K562 (cell line): ENCODE data around the gene ALK. TPM values are rescaled to one million over a fixed set of nuclear protein-coding genes. Genes with fewer than 3 reads are reported as not detected.

Experiments
- ATAC-seq: fragments of 200-7000 bp; cut with Tn5 transposase; 3 replicates; pipeline ENCODE4 v1.9.1; 2020; ENCODE audit warnings: moderate library complexity
- BruUV-seq: library from RNA; stranded (reverse); fragments of 400-500 nt; replicated peaks from 2 replicates; lab custom pipeline; 2021; lab: Mats Ljungman, UMichigan
- CTCF ChIA-PET: fragments of 300-600 bp; formaldehyde crosslinking; extraction: SDS; loops from one replicate; lab custom pipeline; 2021; ENCODE audit warnings: low intra/inter-chr PET ratio; lab: Yijun Ruan, JAX
- POLR2A ChIA-PET: fragments of 300-600, 350-650 bp; sonication (Branson Sonifier 250); formaldehyde crosslinking; extraction: SDS; loops from one replicate; lab custom pipeline; 2021; ENCODE audit warnings: antibody characterized with exemption, inconsistent platforms; lab: Yijun Ruan, JAX
- DNase-seq, 4 experiments: peaks; one replicate each; pipeline versions ENCODE4 v3.0.0 to v3.0.0-alpha.2; 2011 to 2018; ENCODE audit warnings: low spot score in 3 of 4, mixed read lengths in 3 of 4; ENCODE audit errors: extremely low read depth in 1 of 4
- FAIRE-seq: peaks from 2 replicates; lab custom pipeline; 2011; peaks lifted over from hg19 to GRCh38; lab: Jason Lieb, UNC
- H2AFZ ChIP-seq: 2 replicates; pipeline ENCODE4 v1.6.0; 2011; ENCODE audit warnings: low read depth, low read length, control low read depth, inconsistent platforms
- H3K27ac ChIP-seq: fragments of 200-600 bp; 3 replicates; pipeline ENCODE4 v1.8.0; 2011; ENCODE audit warnings: low read depth, mild to moderate bottlenecking, control low read depth, inconsistent platforms, low read length, moderate library complexity, mixed read lengths; ENCODE audit errors: extremely low read depth
- H3K27me3 ChIP-seq, 2 experiments: fragments of 300-600 bp in 1 of 2; 2 replicates in 1 of 2; 3 replicates in 1 of 2; pipeline versions ENCODE4 v1.6.0 to v1.8.0; 2011; ENCODE audit warnings: inconsistent platforms in 2 of 2, low read length in 2 of 2, mild to moderate bottlenecking in 1 of 2, mixed read lengths in 1 of 2, moderate library complexity in 1 of 2; ENCODE audit not compliant: control insufficient read depth in 2 of 2, insufficient read depth in 2 of 2
- H3K36me3 ChIP-seq: fragments of 300-600 bp; 3 replicates; pipeline ENCODE4 v1.8.0; 2011; ENCODE audit warnings: mild to moderate bottlenecking, low read length, inconsistent platforms; ENCODE audit not compliant: control insufficient read depth, insufficient read depth
- H3K4me1 ChIP-seq, 2 experiments: fragments of 200-600 bp in 1 of 2; replicated peaks in 1 of 2; 2 replicates in 1 of 2; 3 replicates in 1 of 2; pipeline versions ENCODE4 v1.5.1 to v1.8.0; 2011; ENCODE audit warnings: inconsistent platforms in 2 of 2, low read length in 2 of 2, mild to moderate bottlenecking in 1 of 2, mixed read lengths in 1 of 2, moderate library complexity in 1 of 2; ENCODE audit not compliant: control insufficient read depth in 2 of 2, insufficient read depth in 2 of 2
- H3K4me2 ChIP-seq: 2 replicates; pipeline ENCODE4 v1.6.1; 2011; ENCODE audit warnings: low read length, control low read depth, inconsistent platforms, mixed read lengths; ENCODE audit not compliant: insufficient read depth
- H3K4me3 ChIP-seq: fragments of 200-600 bp; sonication (generic), shearing (Covaris generic); 2 replicates; pipeline ENCODE4 v1.5.1; 2016; ENCODE audit warnings: control low read depth, inconsistent platforms
- H3K79me2 ChIP-seq: fragments of 200-600 bp; 3 replicates; pipeline ENCODE4 v1.8.0; 2011; ENCODE audit warnings: low read length, inconsistent platforms; ENCODE audit not compliant: control insufficient read depth, insufficient read depth
- H3K9ac ChIP-seq, 2 experiments: 2 replicates each; pipeline versions ENCODE4 v1.6.0 to v1.6.1; 2011; ENCODE audit warnings: low read depth in 2 of 2, low read length in 2 of 2, control low read depth in 1 of 2, inconsistent platforms in 1 of 2, mild to moderate bottlenecking in 1 of 2, mixed read lengths in 1 of 2; ENCODE audit not compliant: insufficient read depth in 1 of 2
- H3K9me1 ChIP-seq: one replicate; pipeline ENCODE4 v1.6.0; 2011; ENCODE audit warnings: inconsistent platforms, mild to moderate bottlenecking, low read length, moderate library complexity; ENCODE audit not compliant: control insufficient read depth, insufficient read depth
- H3K9me3 ChIP-seq: replicated peaks from 2 replicates; pipeline ENCODE4 v1.5.1; 2011; ENCODE audit warnings: low read depth, low read length, inconsistent platforms; ENCODE audit not compliant: control insufficient read depth, insufficient read depth
- H4K20me1 ChIP-seq: replicated peaks from 2 replicates; pipeline ENCODE4 v1.6.1; 2011; ENCODE audit warnings: low read length, inconsistent platforms, mixed read lengths; ENCODE audit not compliant: control insufficient read depth, insufficient read depth
- DIDO1 ChIP-seq: fragments of 450-650 bp; IDR thresholded peaks from 2 replicates; pipeline ENCODE4 v1.6.1; 2016; ENCODE audit warnings: low read depth, missing biosample characterization, missing genetic modification characterization
- EGR1 ChIP-seq: fragments of 450-650 bp; conservative IDR thresholded peaks from 2 replicates; pipeline ENCODE4 v1.6.1; 2017; ENCODE audit warnings: mild to moderate bottlenecking
- ETV1 ChIP-seq: fragments of 450-650 bp; conservative IDR thresholded peaks from 2 replicates; pipeline ENCODE4 v1.6.1; 2016; ENCODE audit warnings: missing genetic modification characterization, control low read depth, low read depth, missing compliant biosample characterization
- MAFF ChIP-seq: IDR thresholded peaks from 2 replicates; pipeline ENCODE4 v1.6.1; 2012; ENCODE audit warnings: low read length, improper control_type of control experiment
- MAFK ChIP-seq: IDR thresholded peaks from 2 replicates; pipeline ENCODE4 v1.6.1; 2011; ENCODE audit warnings: low read length, improper control_type of control experiment
- MTA1 ChIP-seq: fragments of 450-650 bp; IDR thresholded peaks from 2 replicates; pipeline ENCODE4 v1.6.1; 2017; ENCODE audit warnings: borderline replicate concordance
- PKNOX1 ChIP-seq: fragments of 450-650 bp; IDR thresholded peaks from 2 replicates; pipeline ENCODE4 v1.6.1; 2016
- SMAD1 ChIP-seq: fragments of 150-350 bp; IDR thresholded peaks from 2 replicates; pipeline ENCODE4 v1.6.1; 2014; ENCODE audit warnings: low read length, low read depth; ENCODE audit not compliant: partially characterized antibody
- SUPT5H ChIP-seq: fragments of 450-650 bp; IDR thresholded peaks from 2 replicates; pipeline ENCODE4 v1.6.1; 2016
- ZBTB49 ChIP-seq: sonication (generic); formaldehyde crosslinking; IDR thresholded peaks from 2 replicates; pipeline ENCODE4 v1.8.0; 2022; ENCODE audit warnings: missing genetic modification reagents, mild to moderate bottlenecking, borderline replicate concordance
- ZNF12 ChIP-seq: sonication (generic); formaldehyde crosslinking; IDR thresholded peaks from 2 replicates; pipeline ENCODE4 v1.4.0; 2020; ENCODE audit warnings: mild to moderate bottlenecking, missing genetic modification reagents
- ZNF121 ChIP-seq: sonication (generic); formaldehyde crosslinking; conservative IDR thresholded peaks from 2 replicates; pipeline ENCODE4 v1.8.0; 2022; ENCODE audit warnings: missing genetic modification reagents
- ZNF518B ChIP-seq: fragments of 250-450 bp; sonication (Bioruptor Pico); IDR thresholded peaks from 2 replicates; pipeline ENCODE4 v1.5.0; 2021; ENCODE audit warnings: mild to moderate bottlenecking, moderate library complexity
- ZNF551 ChIP-seq: fragments of 250-450 bp; sonication (Bioruptor Pico); IDR thresholded peaks from 2 replicates; pipeline ENCODE4 v1.5.0; 2021; ENCODE audit warnings: mild to moderate bottlenecking, moderate library complexity
- ZNF699 ChIP-seq: fragments of 250-450 bp; sonication (Bioruptor Pico); IDR thresholded peaks from 2 replicates; pipeline ENCODE4 v1.8.0; 2021; ENCODE audit warnings: mild to moderate bottlenecking, moderate library complexity; ENCODE audit not compliant: insufficient replicate concordance
- ZNF785 ChIP-seq: fragments of 250-450 bp; sonication (Bioruptor Pico); IDR thresholded peaks from 2 replicates; pipeline ENCODE4 v1.4.0; 2020; ENCODE audit warnings: mild to moderate bottlenecking
- WGBS: fragments of 100-300 bp; shearing (Covaris generic); methylation state at CpG from one replicate; pipeline ENCODE4 v1.1.6; 2016; ENCODE audit warnings: low coverage, mixed read lengths; ENCODE audit not compliant: insufficient coverage; ENCODE audit errors: missing lambda C conversion rate; 5-methylcytosine and 5-hydroxymethylcytosine counted together
- in situ Hi-C: fragments of 300-500 bp; cut with MboI; formaldehyde crosslinking; loops from 4 replicates; pipeline ENCODE4 v1.15.0; 2018; ENCODE audit warnings: inconsistent platforms, mixed read lengths
- intact Hi-C: fragments of 100-400 bp; cut with micrococcal nuclease; formaldehyde crosslinking; loops from 2 replicates; pipeline ENCODE4 v1.14.2; 2022
- polyA plus RNA-seq, 8 experiments: library from polyadenylated mRNA; depleted of rRNA in 4 of 8; stranded (reverse) in 5 of 8; unstranded in 3 of 8; fragments of >200 nt; fragmentation: Nextera tagmentation in 2 of 8; fragmentation: Illumina TruSeq in 1 of 8; extraction: Ambion mirVana in 2 of 8; extraction: Trizol in 1 of 8; gene quantifications; 2 replicates each; pipeline versions ENCODE4 v1.2.1 to v1.2.3, GENCODE V29; 2011 to 2014; ENCODE audit warnings: inconsistent platforms in 1 of 8, missing spikeins in 1 of 8
- total RNA-seq, 7 experiments: library from RNA; depleted of rRNA in 6 of 7; stranded (reverse); fragments of >200 nt in 6 of 7; fragmentation: Illumina TruSeq in 2 of 7; extraction: Trizol in 2 of 7; gene quantifications; 2 replicates each; pipeline versions ENCODE4 v1.2.1 to v1.2.3, GENCODE V29; 2011 to 2021; ENCODE audit warnings: low replicate concordance in 1 of 7

The ALK gene
- total and polyA plus RNA-seq, 9 of the 15 experiments (the other 6 are each of a cell fraction or from before 2014, with no cell fraction given): not detected

GRCh38 chr2:29480426-29480825 lies 441.0 kb downstream of the ALK start (continued):
- TF ChIP-seq MAFF (peak; percentile 55; the same call in 1 of the 2 replicates), ZNF121 (CRISPR knock-in tag) (no peak), MTA1 (no peak), SMAD1 (no peak), MAFK (peak; percentile 44; the same call in 1 of the 2 replicates), PKNOX1 (peak; percentile 92), ZNF518B (CRISPR knock-in tag) (no peak)

GRCh38 chr2:29479401-29479800 lies 442.0 kb downstream of the ALK start:
- peaks cover 0 to 28% of the 10 kb centered on the region in 2 experiments; a peak in 2 of 5 replicates for H3K27me3 ChIP-seq
- BruUV-seq: no TSS peak
- DNase-seq (no peak), ATAC-seq (no peak), FAIRE-seq (no peak)
- no peaks in the 10 kb centered on the region; the same call in 1 of the 2 replicates for H4K20me1 ChIP-seq
- no peak overlapping the region for H3K27ac ChIP-seq
- H3K36me3 ChIP-seq: no peaks in the 10 kb centered on the region
- intact Hi-C loops: no loop called here
- H3K79me2 ChIP-seq: no peaks in the 10 kb centered on the region
- H3K4me3 ChIP-seq: no peak overlapping the region
- ChIA-PET CTCF (no interaction called here), POLR2A (interaction anchor here (1.0 kb wide), 1 partner anchor 8 kb away, joined by 3 read pairs; no protein-coding TSS in a partner anchor)
- WGBS: 0% methylated on average over 2 of the region's 2 CpGs
- H3K9ac ChIP-seq: no peak overlapping the region
- H3K9me3 ChIP-seq: no peaks in the 10 kb centered on the region
- in situ Hi-C loops: no loop called here
- H2AFZ ChIP-seq: no peak overlapping the region
- H3K4me1 ChIP-seq: no peaks in the 10 kb centered on the region; a peak in 1 of 5 replicates
- H3K4me2 ChIP-seq: no peak overlapping the region
- H3K9me1 ChIP-seq: no peaks in the 10 kb centered on the region
- no peak for TF ChIP-seq ZBTB49 (CRISPR knock-in tag)
- no peak for TF ChIP-seq ZNF12 (CRISPR knock-in tag)
- TF ChIP-seq ZNF699 (CRISPR knock-in tag): no peak
- TF ChIP-seq DIDO1 (tag): no peak
- no peak for TF ChIP-seq EGR1
- TF ChIP-seq ZNF785 (CRISPR knock-in tag): no peak
- TF ChIP-seq SUPT5H: no peak
- TF ChIP-seq ETV1 (tag): no peak
- no peak for TF ChIP-seq ZNF551 (CRISPR knock-in tag)
